H1 (cell line): ENCODE measurements around the gene HIC2. TPM values are rescaled to one million over a fixed set of nuclear protein-coding genes. Genes with fewer than 3 reads are reported as not detected.
"Not testable (repeated sequence)": the region's sequence is repeated elsewhere in the genome, so short reads cannot be mapped to it uniquely, and the experiment has no call there.

Source experiments
- CTCF ChIA-PET: fragments of 300-600 bp; sonication (Branson Sonifier 250); formaldehyde crosslinking; loops from one replicate; lab custom pipeline; 2021; ENCODE audit not compliant: partially characterized antibody; lab: Charles Lee
- POLR2A ChIA-PET: fragments of 300-600 bp; sonication (Branson Sonifier 250); formaldehyde crosslinking; loops from one replicate; lab custom pipeline; 2021; ENCODE audit warnings: inconsistent platforms; ENCODE audit not compliant: partially characterized antibody; lab: Charles Lee
- DNase-seq, 2 experiments: peaks; one replicate each; pipeline versions ENCODE4 v3.0.0 to v3.0.0-alpha.2; 2010 to 2022; ENCODE audit warnings: low spot score in 2 of 2, low read depth in 1 of 2, mixed read lengths in 1 of 2
- FAIRE-seq: peaks from 2 replicates; lab custom pipeline; 2011; peaks lifted over from hg19 to GRCh38; lab: Jason Lieb, UNC
- H2AFZ ChIP-seq: 2 replicates; pipeline ENCODE4 v1.8.1; 2012; ENCODE audit warnings: low read length, inconsistent platforms
- H2AK5ac ChIP-seq: 2 replicates; pipeline ENCODE4 v1.6.1; 2013; ENCODE audit warnings: low read depth, low read length
- H2BK120ac ChIP-seq: replicated peaks from 2 replicates; pipeline ENCODE3; 2013; ENCODE audit warnings: low read depth, low read length, inconsistent platforms
- H2BK12ac ChIP-seq: 2 replicates; pipeline ENCODE4 v1.6.1; 2013; ENCODE audit warnings: low read depth, low read length
- H2BK15ac ChIP-seq: 2 replicates; pipeline ENCODE4 v1.6.1; 2013; ENCODE audit warnings: low read length
- H2BK20ac ChIP-seq: 2 replicates; pipeline ENCODE4 v1.6.1; 2013; ENCODE audit warnings: low read length
- H2BK5ac ChIP-seq: 2 replicates; pipeline ENCODE4 v1.6.1; 2013; ENCODE audit warnings: low read depth, low read length
- H3K14ac ChIP-seq: 2 replicates; pipeline ENCODE4 v1.6.1; 2013; ENCODE audit warnings: inconsistent platforms; ENCODE audit not compliant: insufficient read length
- H3K18ac ChIP-seq: 2 replicates; pipeline ENCODE4 v1.6.1; 2013; ENCODE audit warnings: low read length; ENCODE audit errors: extremely low read depth
- H3K23ac ChIP-seq: 2 replicates; pipeline ENCODE4 v1.6.1; 2013; ENCODE audit warnings: inconsistent platforms; ENCODE audit not compliant: insufficient read length
- H3K23me2 ChIP-seq: 2 replicates; pipeline ENCODE4 v1.6.1; 2013; ENCODE audit warnings: low read depth, low read length
- H3K27ac ChIP-seq: 2 replicates; pipeline ENCODE4 v1.6.1; 2011; ENCODE audit warnings: low read depth, low read length, inconsistent platforms
- H3K27me3 ChIP-seq, 4 experiments: replicated peaks in 1 of 4; 1 replicate in 1 of 4; 2 replicates in 3 of 4; pipeline versions ENCODE4 v1.6.1 to v1.8.1; 2011 to 2013; ENCODE audit warnings: low read length in 3 of 4, mild to moderate bottlenecking in 3 of 4, inconsistent platforms in 2 of 4, mixed read lengths in 2 of 4, moderate library complexity in 1 of 4; ENCODE audit not compliant: control insufficient read depth in 3 of 4, insufficient read depth in 3 of 4; ENCODE audit errors: extremely low read depth in 1 of 4
- H3K36me3 ChIP-seq, 4 experiments: 2 replicates each; pipeline versions ENCODE4 v1.6.1 to v1.8.1; 2011 to 2013; ENCODE audit warnings: mild to moderate bottlenecking in 4 of 4, low read length in 3 of 4, moderate library complexity in 2 of 4, control low read depth in 1 of 4, inconsistent platforms in 1 of 4; ENCODE audit not compliant: insufficient read depth in 4 of 4, control insufficient read depth in 2 of 4
- H3K4ac ChIP-seq: replicated peaks from 2 replicates; pipeline ENCODE3; 2013; ENCODE audit warnings: low read length, low read depth, mixed read lengths, inconsistent platforms; ENCODE audit not compliant: insufficient read length
- H3K4me1 ChIP-seq, 4 experiments: replicated peaks in 1 of 4; 1 replicate in 1 of 4; 2 replicates in 3 of 4; pipeline versions ENCODE4 v1.6.1 to v1.8.1; 2011 to 2013; ENCODE audit warnings: low read length in 3 of 4, inconsistent platforms in 2 of 4, mixed read lengths in 1 of 4; ENCODE audit not compliant: insufficient read depth in 4 of 4, control insufficient read depth in 3 of 4
- H3K4me2 ChIP-seq, 2 experiments: 2 replicates each; pipeline versions ENCODE4 v1.6.1 to v1.8.1; 2011 to 2013; ENCODE audit warnings: low read depth in 2 of 2, low read length in 2 of 2, control low read depth in 1 of 2, inconsistent platforms in 1 of 2, mild to moderate bottlenecking in 1 of 2; ENCODE audit not compliant: insufficient read depth in 1 of 2
- H3K4me3 ChIP-seq, 4 experiments: fragments of 200-600, 300-600 bp in 1 of 4; sonication (generic), shearing (Covaris generic), sonication (Bioruptor Twin) in 1 of 4; 2 replicates each; pipeline versions ENCODE4 v1.5.1 to v1.8.1; 2011 to 2016; ENCODE audit warnings: low read length in 4 of 4, low read depth in 3 of 4, control low read depth in 2 of 4, inconsistent platforms in 2 of 4, mild to moderate bottlenecking in 2 of 4, mixed read lengths in 1 of 4, moderate library complexity in 1 of 4; ENCODE audit not compliant: insufficient read depth in 2 of 4; ENCODE audit errors: extremely low read depth in 1 of 4
- H3K56ac ChIP-seq: replicated peaks from 2 replicates; pipeline ENCODE3; 2013; ENCODE audit warnings: low read depth, mild to moderate bottlenecking, mixed read lengths, low read length, inconsistent platforms; ENCODE audit not compliant: insufficient read length
- H3K79me1 ChIP-seq: 2 replicates; pipeline ENCODE4 v1.6.1; 2013; ENCODE audit warnings: low read depth, low read length, control low read depth
- H3K79me2 ChIP-seq, 2 experiments: 2 replicates each; pipeline versions ENCODE4 v1.6.1 to v1.8.1; 2012 to 2013; ENCODE audit warnings: low read length in 2 of 2, mild to moderate bottlenecking in 2 of 2, inconsistent platforms in 1 of 2; ENCODE audit not compliant: insufficient read depth in 2 of 2, control insufficient read depth in 1 of 2
- H3K9ac ChIP-seq, 4 experiments: replicated peaks in 1 of 4; 1 replicate in 1 of 4; 2 replicates in 3 of 4; pipeline versions ENCODE4 v1.6.1 to v1.8.1; 2011 to 2013; ENCODE audit warnings: low read depth in 3 of 4, low read length in 3 of 4, control low read depth in 2 of 4, mild to moderate bottlenecking in 2 of 4, moderate library complexity in 2 of 4, inconsistent platforms in 1 of 4; ENCODE audit errors: extremely low read depth in 1 of 4
- H3K9me3 ChIP-seq, 2 experiments: 2 replicates each; pipeline versions ENCODE4 v1.6.1 to v1.8.1; 2012 to 2013; ENCODE audit warnings: mild to moderate bottlenecking in 2 of 2, moderate library complexity in 2 of 2, control low read depth in 1 of 2, inconsistent platforms in 1 of 2, low read depth in 1 of 2, low read length in 1 of 2, mixed read lengths in 1 of 2; ENCODE audit not compliant: insufficient read depth in 2 of 2
- H4K20me1 ChIP-seq, 2 experiments: replicated peaks in 1 of 2; 2 replicates each; pipeline versions ENCODE3 to v1.8.1; 2011 to 2013; ENCODE audit warnings: inconsistent platforms in 2 of 2, low read length in 2 of 2, mild to moderate bottlenecking in 1 of 2; ENCODE audit not compliant: insufficient read depth in 2 of 2, control insufficient read depth in 1 of 2
- H4K5ac ChIP-seq: 2 replicates; pipeline ENCODE4 v1.6.1; 2013; ENCODE audit warnings: low read length, low read depth, mixed read lengths, inconsistent platforms; ENCODE audit not compliant: insufficient read length
- H4K8ac ChIP-seq: 2 replicates; pipeline ENCODE4 v1.8.0; 2013; ENCODE audit warnings: mild to moderate bottlenecking, moderate library complexity, low read length, inconsistent platforms; ENCODE audit not compliant: insufficient read depth; ENCODE audit errors: extremely low read depth
- H4K91ac ChIP-seq: replicated peaks from 2 replicates; pipeline ENCODE3; 2013; ENCODE audit warnings: low read length, mixed read lengths, inconsistent platforms; ENCODE audit not compliant: insufficient read length
- WGBS, 2 experiments: shearing (Covaris generic) in 1 of 2; methylation state at CpG; one replicate each; pipeline versions ENCODE4 v1.1.6 to v1.1.7; 2013 to 2015; ENCODE audit warnings: low lambda C conversion rate in 2 of 2, mixed read lengths in 2 of 2, inconsistent platforms in 1 of 2, low coverage in 1 of 2, missing lambda C conversion rate in 1 of 2; ENCODE audit not compliant: insufficient replicate concordance in 2 of 2, insufficient coverage in 1 of 2, insufficient read length in 1 of 2; ENCODE audit errors: extremely low coverage in 1 of 2, missing lambda C conversion rate in 1 of 2; 5-methylcytosine and 5-hydroxymethylcytosine counted together
- polyA plus RNA-seq, 7 experiments: library from polyadenylated mRNA; depleted of rRNA in 3 of 7; stranded (reverse) in 5 of 7; unstranded in 2 of 7; fragments of >200 nt in 5 of 7; fragments of 200-250 nt in 2 of 7; gene quantifications; 1 replicate in 5 of 7; 2 replicates in 1 of 7; 4 replicates in 1 of 7; pipeline versions ENCODE4 v1.2.1 to v1.2.3, GENCODE V29; 2011 to 2013; ENCODE audit warnings: missing spikeins in 2 of 7, mixed read lengths in 2 of 7
- total RNA-seq: library from RNA; stranded (reverse); fragmentation: NEBNext Ultra II Directional; extraction: Animal tissue kit (Norgen Biotek cat#: 25700); gene quantifications from 2 replicates; pipeline ENCODE4 v1.2.1, GENCODE V29; 2021

The HIC2 gene
- total and polyA plus RNA-seq, 2 of the 8 experiments (the other 6 are each of a cell fraction or from before 2014, with no cell fraction given), result 8.0 to 21.9 TPM

DNA sequence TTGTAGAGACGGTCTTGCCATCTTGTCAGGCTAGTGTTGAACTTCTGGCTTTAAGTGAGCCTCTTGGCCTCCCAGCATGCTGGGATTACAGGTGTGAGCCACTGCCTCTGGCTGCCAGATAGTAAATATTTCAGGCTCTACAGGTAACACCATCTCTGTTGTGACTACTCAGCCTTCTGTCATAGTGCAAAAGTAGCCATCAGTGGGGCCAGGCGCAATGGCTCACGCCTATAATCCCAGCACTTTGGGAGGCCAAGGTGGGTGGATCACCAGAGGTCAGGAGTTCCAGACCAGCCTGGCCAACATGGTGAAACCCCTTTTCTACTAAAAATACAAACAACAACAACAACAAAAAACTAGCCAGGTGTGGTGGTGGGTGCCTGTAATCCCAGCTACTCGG, 35.5 kb downstream of the HIC2 start:
- H2BK120ac ChIP-seq, H4K91ac ChIP-seq, H2BK20ac ChIP-seq, H4K8ac ChIP-seq, H3K56ac ChIP-seq, H2BK15ac ChIP-seq, H3K36me3 ChIP-seq, FAIRE-seq, DNase-seq, H4K5ac ChIP-seq, H2AFZ ChIP-seq, H2AK5ac ChIP-seq, H3K27me3 ChIP-seq, H2BK12ac ChIP-seq, H4K20me1 ChIP-seq, H3K4me3 ChIP-seq, H3K9ac ChIP-seq, H3K79me2 ChIP-seq, H2BK5ac ChIP-seq, POLR2A ChIA-PET, H3K79me1 ChIP-seq, H3K14ac ChIP-seq, H3K27ac ChIP-seq, H3K4me2 ChIP-seq, H3K23ac ChIP-seq, H3K9me3 ChIP-seq, H3K4ac ChIP-seq, H3K18ac ChIP-seq, H3K23me2 ChIP-seq: not testable (repeated sequence)
- H3K4me1 ChIP-seq, result peaks cover 0 to 11% (median 7%) of the 10 kb centered on the region in 4 experiments; a peak in 3 of 7 replicates
- 87% methylated on average over 4 of the region's 4 CpGs; no CpG with 5 or more reads in 1 of the 2 experiments for WGBS, 2 experiments
- CTCF ChIA-PET, result interaction anchor here (0.7 kb wide), 1 partner anchor 189 kb away, joined by 3 read pairs; the partner anchor contains the start of gene SDF2L1

DNA sequence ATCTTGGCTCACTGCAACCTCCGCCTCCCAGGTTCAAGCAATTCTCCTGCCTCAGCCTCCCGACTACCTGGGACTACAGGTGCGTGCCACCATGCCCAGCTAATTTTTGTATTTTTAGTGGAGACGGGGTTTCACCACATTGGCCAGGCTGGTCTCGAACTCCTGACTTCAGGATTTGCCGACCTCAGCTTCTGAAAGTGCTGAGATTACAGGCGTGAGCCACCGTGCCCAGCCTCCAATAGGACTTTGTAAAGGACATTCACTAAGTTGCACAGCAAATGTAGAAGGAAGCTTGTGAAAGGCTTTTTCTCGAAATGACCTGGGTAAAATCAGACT, 37.8 kb downstream of the HIC2 start:
- not testable (repeated sequence) for H3K4me2 ChIP-seq, H3K14ac ChIP-seq, DNase-seq, H3K27ac ChIP-seq, H3K79me2 ChIP-seq, H3K23me2 ChIP-seq, H2AFZ ChIP-seq, H3K18ac ChIP-seq, H3K4ac ChIP-seq, H3K27me3 ChIP-seq, H3K4me3 ChIP-seq, H2BK120ac ChIP-seq, H3K9me3 ChIP-seq, H4K20me1 ChIP-seq, H3K23ac ChIP-seq, H2BK20ac ChIP-seq, FAIRE-seq, H3K56ac ChIP-seq, H4K5ac ChIP-seq, H2BK15ac ChIP-seq, H4K8ac ChIP-seq, H3K36me3 ChIP-seq, H2AK5ac ChIP-seq, H3K9ac ChIP-seq, H3K79me1 ChIP-seq, H2BK12ac ChIP-seq
- 0 out of 2 replicates have a peak overlapping the region, but pooled peaks have one; percentile 73 for H2BK5ac ChIP-seq
- 92% methylated on average over 9 of the region's 9 CpGs; no CpG with 5 or more reads in 1 of the 2 experiments for WGBS, 2 experiments
- POLR2A ChIA-PET, result interaction anchor here (1.3 kb wide), 1 partner anchor 10 kb away, joined by 3 read pairs; no protein-coding TSS in a partner anchor
- peaks cover 0 to 11% (median 7%) of the 10 kb centered on the region in 4 experiments; a peak in 3 of 7 replicates for H3K4me1 ChIP-seq
- peak overlapping the region; percentile 55 for H4K91ac ChIP-seq
- CTCF ChIA-PET, result interaction anchor here (2.0 kb wide), 1 partner anchor 10 kb away, joined by 7 read pairs; no protein-coding TSS in a partner anchor
